HCT116 (cell line): ENCODE data around the gene ZSWIM5. TPM values are rescaled to one million over a fixed set of nuclear protein-coding genes. Genes with fewer than 3 reads are reported as not detected.

ENCODE experiments used
- ATAC-seq: fragments of 200-7000 bp; cut with Tn5 transposase; 2 replicates; pipeline ENCODE4 v1.9.1; 2020; ENCODE audit warnings: mild to moderate bottlenecking, moderate library complexity
- BruUV-seq: library from RNA; stranded (reverse); fragments of 400-500 nt; replicated peaks from 2 replicates; lab custom pipeline; 2021; lab: Mats Ljungman, UMichigan
- CTCF ChIA-PET: fragments of 300-600 bp; sonication (Branson Sonifier 250); formaldehyde crosslinking; loops from one replicate; lab custom pipeline; 2021; ENCODE audit warnings: antibody characterized with exemption; lab: Charles Lee
- POLR2A ChIA-PET: fragments of 300-600, 350-600 bp; sonication (Branson Sonifier 250); formaldehyde crosslinking; loops from one replicate; lab custom pipeline; 2021; ENCODE audit warnings: antibody characterized with exemption; lab: Charles Lee
- RAD21 ChIA-PET, 2 experiments: fragments of 300-600 bp; sonication (Branson Sonifier 250); formaldehyde crosslinking; loops; one replicate each; lab custom pipeline; 2023; ENCODE audit warnings: low total read pairs in 2 of 2; ENCODE audit not compliant: uncharacterized antibody in 2 of 2, unreplicated experiment in 2 of 2, low non-redundant PET in 1 of 2; lab: Charles Lee
- DNase-seq: peaks from one replicate; pipeline ENCODE4 v3.0.0-alpha.2; 2010; ENCODE audit warnings: low read depth, low spot score
- H2AFZ ChIP-seq: fragments of 200-600 bp; shearing (Covaris generic), sonication (generic); 2 replicates; pipeline ENCODE4 v1.6.1; 2017; ENCODE audit warnings: low read depth, mixed run types, mixed read lengths, antibody characterized with exemption, low read length; ENCODE audit not compliant: poor library complexity, severe bottlenecking
- H3K27ac ChIP-seq: 2 replicates; pipeline ENCODE4 v1.5.1; 2012; ENCODE audit warnings: low read depth, low read length
- H3K27me3 ChIP-seq: fragments of 200-600 bp; sonication (generic); 2 replicates; pipeline ENCODE4 v1.6.1; 2016; ENCODE audit warnings: mixed run types, low read length, mixed read lengths; ENCODE audit not compliant: insufficient read depth
- H3K36me3 ChIP-seq, 2 experiments: fragments of 200-500 bp in 1 of 2; fragments of 200-600 bp in 1 of 2; sonication (Bioruptor generic) in 1 of 2; sonication (generic) in 1 of 2; 2 replicates each; pipeline versions ENCODE4 v1.5.1 to v1.6.1; 2014 to 2016; ENCODE audit warnings: low read length in 2 of 2, inconsistent platforms in 1 of 2, mixed read lengths in 1 of 2, mixed run types in 1 of 2; ENCODE audit not compliant: insufficient read depth in 2 of 2, control insufficient read depth in 1 of 2
- H3K4me1 ChIP-seq, 2 experiments: fragments of 200-600 bp in 1 of 2; sonication (generic) in 1 of 2; 2 replicates each; pipeline versions ENCODE4 v1.5.1 to v1.6.1; 2012 to 2017; ENCODE audit warnings: low read length in 2 of 2, inconsistent platforms in 1 of 2, mild to moderate bottlenecking in 1 of 2, mixed read lengths in 1 of 2, mixed run types in 1 of 2, moderate library complexity in 1 of 2; ENCODE audit not compliant: insufficient read depth in 2 of 2, control insufficient read depth in 1 of 2
- H3K4me2 ChIP-seq: fragments of 200-600 bp; sonication (generic); 2 replicates; pipeline ENCODE4 v1.6.1; 2017; ENCODE audit warnings: mixed run types, low read length, mixed read lengths
- H3K4me3 ChIP-seq, 2 experiments: fragments of 200-600 bp in 1 of 2; sonication (generic) in 1 of 2; replicated peaks in 1 of 2; 2 replicates each; pipeline ENCODE4 v1.5.1; 2011 to 2016; ENCODE audit warnings: low read length in 2 of 2, control low read depth in 1 of 2, low read depth in 1 of 2, mild to moderate bottlenecking in 1 of 2, mixed read lengths in 1 of 2, mixed run types in 1 of 2
- H3K79me2 ChIP-seq: fragments of 200-600 bp; sonication (generic); 2 replicates; pipeline ENCODE4 v1.6.1; 2017; ENCODE audit warnings: mild to moderate bottlenecking, mixed run types, low read length, moderate library complexity, mixed read lengths; ENCODE audit not compliant: insufficient read depth
- H3K9ac ChIP-seq: fragments of 200-600 bp; sonication (generic); 2 replicates; pipeline ENCODE4 v1.6.1; 2016; ENCODE audit warnings: low read length, mixed read lengths
- H3K9me2 ChIP-seq: fragments of 200-600 bp; sonication (generic), shearing (Covaris generic); 2 replicates; pipeline ENCODE4 v1.6.1; 2017; ENCODE audit warnings: mixed run types, mild to moderate bottlenecking, moderate library complexity; ENCODE audit not compliant: insufficient read depth
- H3K9me3 ChIP-seq, 2 experiments: fragments of 200-500 bp in 1 of 2; fragments of 200-600 bp in 1 of 2; sonication (Bioruptor generic) in 1 of 2; sonication (generic) in 1 of 2; 2 replicates each; pipeline ENCODE4 v1.6.1; 2014 to 2017; ENCODE audit warnings: low read length in 2 of 2, mixed read lengths in 2 of 2, inconsistent platforms in 1 of 2, low read depth in 1 of 2, mild to moderate bottlenecking in 1 of 2, mixed run types in 1 of 2, moderate library complexity in 1 of 2; ENCODE audit not compliant: control insufficient read depth in 1 of 2, insufficient read depth in 1 of 2
- H4K20me1 ChIP-seq: fragments of 200-600 bp; sonication (generic), shearing (Covaris generic); 2 replicates; pipeline ENCODE4 v1.6.1; 2017; ENCODE audit warnings: mixed run types, mild to moderate bottlenecking, moderate library complexity; ENCODE audit not compliant: insufficient read depth
- CTCF ChIP-seq, 3 experiments: fragments of 200-600 bp in 1 of 3; sonication (generic) in 1 of 3; IDR thresholded peaks in 2 of 3; conservative IDR thresholded peaks in 1 of 3; 2 replicates each; pipeline ENCODE4 v1.5.1; 2012 to 2017; ENCODE audit warnings: low read depth in 2 of 3, low read length in 2 of 3, antibody characterized with exemption in 1 of 3, borderline replicate concordance in 1 of 3, control low read depth in 1 of 3, mild to moderate bottlenecking in 1 of 3, mixed read lengths in 1 of 3, mixed run types in 1 of 3, moderate library complexity in 1 of 3; ENCODE audit not compliant: insufficient read depth in 1 of 3
- FOSL1 ChIP-seq: IDR thresholded peaks from 2 replicates; pipeline ENCODE4 v1.6.1; 2012; ENCODE audit warnings: low read depth
- REST ChIP-seq: IDR thresholded peaks from 2 replicates; pipeline ENCODE4 v1.6.1; 2012; ENCODE audit warnings: low read depth
- TCF7L2 ChIP-seq: IDR thresholded peaks from 2 replicates; pipeline ENCODE4 v1.7.0; 2011; ENCODE audit warnings: borderline replicate concordance, inconsistent platforms; ENCODE audit not compliant: insufficient read depth, insufficient read length; ENCODE audit errors: extremely low read depth
- intact Hi-C: fragments of 100-400 bp; cut with micrococcal nuclease; formaldehyde crosslinking; loops from 2 replicates; pipeline ENCODE4 v1.10.0; 2022
- total RNA-seq: library from RNA; stranded (reverse); gene quantifications from one replicate; pipeline ENCODE4 v1.2.1, GENCODE V29; 2021; ENCODE audit not compliant: unreplicated experiment

Gene ZSWIM5
- total RNA-seq, 1 experiment from 2014 or later: 1.1 TPM

DNA sequence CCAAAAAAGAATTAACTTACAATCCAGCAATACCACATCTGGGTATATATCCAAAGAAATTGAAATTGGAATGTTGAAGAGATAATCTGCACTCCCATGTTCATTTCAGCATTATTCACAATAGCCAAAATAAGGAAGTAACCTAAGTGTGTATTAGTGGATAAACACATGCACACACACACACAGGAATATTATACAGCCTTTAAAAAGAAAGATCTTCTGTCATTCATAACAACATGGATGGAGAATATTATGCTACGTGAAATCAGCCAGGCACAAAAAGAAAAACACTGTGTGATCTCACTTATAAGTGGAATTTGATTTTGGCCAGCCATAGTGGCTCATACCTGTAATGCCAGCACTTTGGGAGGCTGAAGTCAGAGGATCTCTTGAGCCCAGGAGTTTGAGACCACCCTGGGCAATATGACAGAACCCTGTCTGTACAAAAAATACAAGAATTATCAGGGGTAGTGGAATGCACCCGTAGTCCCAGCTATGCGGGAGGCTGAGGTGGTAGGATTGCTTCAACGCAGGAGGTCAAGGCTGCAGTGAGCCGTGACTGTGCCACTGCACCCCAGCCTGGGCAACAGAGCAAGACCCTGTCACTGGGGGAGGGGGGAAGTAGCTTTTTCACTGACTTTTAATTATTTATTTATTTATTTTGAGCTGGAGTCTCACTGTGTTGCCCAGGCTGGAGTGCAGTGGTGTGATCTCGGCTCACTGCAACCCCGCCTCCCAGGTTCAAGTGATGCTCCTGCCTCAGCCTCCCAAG is 210.8 kb downstream of the ZSWIM5 start:
- Histone ChIP-seq H3K4me3 (no peak overlapping the region), H3K9me3 (no peaks in the 10 kb centered on the region), H3K27me3 (no peaks in the 10 kb centered on the region), H3K4me1 (no peaks in the 10 kb centered on the region), H3K4me2 (no peak overlapping the region)
- intact Hi-C loops: no loop called here
- no TSS peak for BruUV-seq
- ChIA-PET CTCF (no interaction called here), RAD21 (no interaction called here)
- TF ChIP-seq FOSL1: no peak
- TF ChIP-seq, all 23 proteins: peak for 0
- POLR2A ChIA-PET: no interaction called here
- H3K9me2 ChIP-seq: no peaks in the 10 kb centered on the region
- DNase-seq (no peak), ATAC-seq (no peak)
- H2AFZ ChIP-seq: no peak overlapping the region
- H4K20me1 ChIP-seq: no peaks in the 10 kb centered on the region
- H3K9ac ChIP-seq: no peak overlapping the region
- no peaks in the 10 kb centered on the region for H3K79me2 ChIP-seq
- H3K27ac ChIP-seq: no peak overlapping the region
- no peaks in the 10 kb centered on the region for H3K36me3 ChIP-seq

DNA sequence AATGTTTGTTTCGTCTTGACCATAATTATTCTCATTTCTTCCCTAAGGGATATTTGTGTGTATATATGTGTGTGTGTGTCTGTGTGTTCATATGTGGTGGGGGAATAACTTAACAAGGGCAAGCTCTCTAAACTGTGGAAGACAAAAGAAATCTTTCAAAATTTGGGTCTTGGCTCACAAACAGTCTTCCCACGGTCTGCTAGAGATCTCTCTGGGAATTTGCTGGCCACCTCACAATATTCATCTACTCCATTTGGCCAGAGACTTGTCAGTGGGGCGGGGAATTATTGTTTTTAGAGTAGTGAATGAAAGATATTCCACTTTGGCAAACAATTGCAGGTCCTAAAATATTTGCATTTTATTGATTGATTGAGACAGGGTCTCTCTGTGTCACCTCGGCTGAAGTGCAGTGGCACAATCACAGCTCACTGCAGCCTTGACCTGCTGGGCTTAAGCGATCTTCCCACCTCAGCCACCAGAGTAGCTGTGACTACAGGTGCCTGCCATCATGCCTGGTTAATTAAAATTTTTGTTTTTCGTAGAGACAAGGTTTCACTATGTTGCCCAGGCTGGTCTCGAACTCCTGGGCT is 212.0 kb downstream of the ZSWIM5 start:
- BruUV-seq: no TSS peak
- H3K4me3 ChIP-seq: no peak overlapping the region
- no peak overlapping the region for H3K4me2 ChIP-seq
- H4K20me1 ChIP-seq: no peaks in the 10 kb centered on the region
- no peak for DNase-seq
- TF ChIP-seq TCF7L2 (no peak), CTCF (IDR thresholded peaks at IDR 0.05 in 2 of 3, conservative IDR thresholded peaks at IDR 0.05 in 1 of 3; ENCODE audit: borderline replicate concordance in 1 of 3, insufficient read depth in 1 of 3, low read depth in 2 of 3, low read length in 2 of 3) (no peak), REST (no peak), FOSL1 (no peak)
- no peaks in the 10 kb centered on the region for H3K4me1 ChIP-seq
- POLR2A ChIA-PET: no interaction called here
- no peaks in the 10 kb centered on the region for H3K36me3 ChIP-seq
- no peaks in the 10 kb centered on the region for H3K27me3 ChIP-seq
- intact Hi-C loops: no loop called here
- H3K9me2 ChIP-seq: no peaks in the 10 kb centered on the region
- H3K9ac ChIP-seq: no peak overlapping the region
- ATAC-seq: no peak
- RAD21 ChIA-PET: no interaction called here
- CTCF ChIA-PET: no interaction called here
- H3K79me2 ChIP-seq: no peaks in the 10 kb centered on the region
- no peak overlapping the region for H2AFZ ChIP-seq
- no peaks in the 10 kb centered on the region for H3K9me3 ChIP-seq
- no peak overlapping the region for H3K27ac ChIP-seq
